ENCODE data around the gene FAM89A. TPM values are rescaled to one million over a fixed set of nuclear protein-coding genes. Genes with fewer than 3 reads are reported as not detected.

Gene FAM89A
- total RNA-seq, 1 experiment from 2014 or later: 1.5 TPM

GRCh38 chr1:231064418-231064817 is 24.4 kb upstream of the FAM89A start:
- peaks cover 94% of the 10 kb centered on the region for H3K27me3 Mint-ChIP-seq (ENCODE audit: low read depth)

More at GRCh38 chr1:231064418-231064817, 24.4 kb upstream of the FAM89A start:
- H3K36me3 Mint-ChIP-seq (ENCODE audit: insufficient read depth in 1 of 3, low read depth in 3 of 3): peaks cover 0 to 4% (median 0%) of the 10 kb centered on the region in 3 experiments; a peak in 2 of 7 replicates
- Histone ChIP-seq H3K56ac (ENCODE audit: insufficient read length, low read depth, low read length) (no peak overlapping the region), H2BK120ac (ENCODE audit: low read depth, low read length, poor library complexity, severe bottlenecking) (no peak overlapping the region), H3T11ph (ENCODE audit: low read length) (no peak overlapping the region), H3K9me3 (ENCODE audit: control insufficient read depth, low read depth, low read length) (no peaks in the 10 kb centered on the region), H3K14ac (ENCODE audit: insufficient read depth, low read length) (no peak overlapping the region), H3K79me1 (ENCODE audit: insufficient read depth, low read depth, low read length, poor library complexity, severe bottlenecking) (no peaks in the 10 kb centered on the region), H3K23me2 (ENCODE audit: insufficient read length, low read depth, low read length, poor library complexity, severe bottlenecking) (no peaks in the 10 kb centered on the region), H4K8ac (replicated peaks; ENCODE audit: insufficient read length, low read depth, low read length) (no peak overlapping the region), H3K23ac (ENCODE audit: insufficient read length, low read depth, low read length) (no peak overlapping the region), H2AK5ac (ENCODE audit: insufficient read length, low read length) (no peak overlapping the region), H2BK15ac (ENCODE audit: low read depth, low read length) (no peak overlapping the region), H3K27ac (ENCODE audit: insufficient read length, low read depth, low read length) (no peak overlapping the region), H4K5ac (ENCODE audit: insufficient read length, low read depth, low read length) (no peak overlapping the region), H3K18ac (ENCODE audit: insufficient read length, low read depth, low read length) (no peak overlapping the region), H3K27me3 (ENCODE audit: insufficient read depth, low read length) (no peaks in the 10 kb centered on the region), H4K20me1 (ENCODE audit: control insufficient read depth, insufficient read depth, insufficient read length) (no peaks in the 10 kb centered on the region), H3K4me2 (ENCODE audit: insufficient read depth, insufficient read length, low read length) (no peak overlapping the region), H2BK20ac (ENCODE audit: low read depth, low read length, poor library complexity, severe bottlenecking) (no peak overlapping the region), H3K4me1 (ENCODE audit: insufficient read depth, low read length) (no peaks in the 10 kb centered on the region), H2BK12ac (ENCODE audit: insufficient read length, low read depth, low read length) (no peak overlapping the region), H4K91ac (ENCODE audit: insufficient read length, low read depth, low read length) (no peak overlapping the region), H3K9ac (ENCODE audit: extremely low read depth, insufficient read length, low read length) (no peak overlapping the region), H3K4ac (ENCODE audit: low read depth, low read length) (no peak overlapping the region), H2BK5ac (ENCODE audit: insufficient read length, low read length) (no peak overlapping the region), H3K79me2 (ENCODE audit: insufficient read depth, low read length) (no peaks in the 10 kb centered on the region), H2AFZ (ENCODE audit: low read length) (no peak overlapping the region)
- peaks cover 3 to 10% of the 10 kb centered on the region in 2 experiments for H3K4me1 Mint-ChIP-seq
- no peak for DNase-seq
- H3K4me3 Mint-ChIP-seq: no peak overlapping the region
- WGBS (ENCODE audit: extremely low coverage, insufficient read length, low lambda C conversion rate): no CpG with 5 or more reads among the region's 3 CpGs
- H3K27ac Mint-ChIP-seq: no peak overlapping the region
- peaks cover 3 to 4% of the 10 kb centered on the region in 2 experiments; a peak in 4 of 5 replicates for H3K9me3 Mint-ChIP-seq
- no peak for TF ChIP-seq CTCF (conservative IDR thresholded peaks at IDR 0.05)
